ENCODE data around the gene DPH5.

- TF ChIP-seq EZH2 (IDR thresholded peaks at IDR 0.05; ENCODE audit: borderline replicate concordance, insufficient read depth, low read depth, low read length, poor library complexity, severe bottlenecking) (no peak), CTCF (IDR thresholded peaks at IDR 0.05) (no peak)
Measured at GRCh38 chr1:101051688-101052638, 26.4 kb upstream of the DPH5 start.
